MM.1S (cell line): Measurements from ENCODE around the gene ZNF488.

Source experiments
- DNase-seq: peaks from one replicate; pipeline ENCODE4 v3.0.0-alpha.2; 2015
- H2AFZ ChIP-seq: fragments of 300-600 bp; sonication (generic); 2 replicates; pipeline ENCODE4 v1.6.0; 2016; ENCODE audit warnings: antibody characterized with exemption, low read length
- H3F3A ChIP-seq: fragments of 300-600 bp; sonication (generic); 2 replicates; pipeline ENCODE4 v1.6.1; 2016; ENCODE audit warnings: mild to moderate bottlenecking, antibody characterized with exemption, low read length, moderate library complexity, mixed read lengths; ENCODE audit not compliant: insufficient read depth
- H3K27ac ChIP-seq: fragments of 300-600 bp; sonication (generic); 2 replicates; pipeline ENCODE4 v1.5.1; 2016; ENCODE audit warnings: mild to moderate bottlenecking, low read length
- H3K27me3 ChIP-seq: fragments of 300-600 bp; sonication (generic); replicated peaks from 2 replicates; pipeline ENCODE4 v1.6.0; 2016; ENCODE audit warnings: low read length; ENCODE audit not compliant: insufficient read depth
- H3K36me3 ChIP-seq: fragments of 300-600 bp; sonication (generic); replicated peaks from 2 replicates; pipeline ENCODE4 v1.6.1; 2016; ENCODE audit warnings: mild to moderate bottlenecking, low read length, mixed read lengths; ENCODE audit not compliant: insufficient read depth
- H3K4me1 ChIP-seq: fragments of 300-600 bp; sonication (generic); 2 replicates; pipeline ENCODE4 v1.6.1; 2016; ENCODE audit warnings: low read length, mixed read lengths
- H3K4me2 ChIP-seq: fragments of 300-600 bp; sonication (generic); 2 replicates; pipeline ENCODE4 v1.6.0; 2016; ENCODE audit warnings: low read depth, low read length
- H3K4me3 ChIP-seq: fragments of 300-600 bp; sonication (generic); 2 replicates; pipeline ENCODE4 v1.5.1; 2016; ENCODE audit warnings: low read length, mixed read lengths
- H3K79me2 ChIP-seq: fragments of 300-600 bp; sonication (generic); 2 replicates; pipeline ENCODE4 v1.6.1; 2016; ENCODE audit warnings: mixed run types, low read length, mixed read lengths
- H3K9ac ChIP-seq: fragments of 300-600 bp; sonication (generic); 2 replicates; pipeline ENCODE4 v1.6.1; 2016; ENCODE audit warnings: low read length, mixed read lengths
- H3K9me2 ChIP-seq: fragments of 300-600 bp; sonication (generic); replicated peaks from 2 replicates; pipeline ENCODE4 v1.6.1; 2016; ENCODE audit warnings: mild to moderate bottlenecking, low read length, mixed read lengths; ENCODE audit not compliant: insufficient read depth
- H3K9me3 ChIP-seq: fragments of 300-600 bp; sonication (generic); replicated peaks from 2 replicates; pipeline ENCODE4 v1.6.1; 2016; ENCODE audit warnings: mild to moderate bottlenecking, low read length, mixed read lengths; ENCODE audit not compliant: insufficient read depth
- H4K20me1 ChIP-seq: fragments of 300-600 bp; sonication (generic); 2 replicates; pipeline ENCODE4 v1.6.1; 2016; ENCODE audit warnings: mild to moderate bottlenecking, low read length, moderate library complexity, mixed read lengths; ENCODE audit not compliant: insufficient read depth
- CTCF ChIP-seq: fragments of 300-600 bp; sonication (generic); IDR thresholded peaks from 2 replicates; pipeline ENCODE4 v1.5.1; 2016; ENCODE audit warnings: antibody characterized with exemption, low read length, mixed read lengths
- EZH2 ChIP-seq: fragments of 300-600 bp; sonication (generic); optimal IDR thresholded peaks from 2 replicates; pipeline ENCODE3; 2017; ENCODE audit warnings: low read depth, mild to moderate bottlenecking, antibody characterized with exemption, low read length, mixed read lengths
- EZH2phosphoT487 ChIP-seq: fragments of 300-600 bp; sonication (generic); IDR thresholded peaks from 2 replicates; pipeline ENCODE4 v1.6.1; 2018; ENCODE audit warnings: antibody characterized with exemption, low read length

Gene ZNF488

GRCh38 chr10:47365431-47366180 lies 18.5 kb downstream of the ZNF488 start:
- H3K4me3 ChIP-seq, result no peak overlapping the region
- no peaks in the 10 kb centered on the region for H3K9me3 ChIP-seq
- TF ChIP-seq CTCF (no peak), EZH2phosphoT487 (no peak), EZH2 (no peak)
- no peaks in the 10 kb centered on the region for H3K9me2 ChIP-seq
- no peaks in the 10 kb centered on the region for H3K4me1 ChIP-seq
- no peaks in the 10 kb centered on the region; the same call in 1 of the 2 replicates for H4K20me1 ChIP-seq
- H3K27me3 ChIP-seq, result peaks cover 70% of the 10 kb centered on the region
- DNase-seq, result no peak
- no peak overlapping the region for H2AFZ ChIP-seq
- H3K4me2 ChIP-seq, result no peak overlapping the region
- H3F3A ChIP-seq, result no peaks in the 10 kb centered on the region; the same call in 1 of the 2 replicates
- H3K79me2 ChIP-seq, result no peaks in the 10 kb centered on the region
- no peaks in the 10 kb centered on the region for H3K36me3 ChIP-seq
- H3K9ac ChIP-seq, result no peak overlapping the region
- no peak overlapping the region for H3K27ac ChIP-seq

GRCh38 chr10:47364911-47365310 lies 19.2 kb downstream of the ZNF488 start:
- H3K36me3 ChIP-seq, result no peaks in the 10 kb centered on the region
- no peak overlapping the region for H3K27ac ChIP-seq
- no peaks in the 10 kb centered on the region for H3K9me3 ChIP-seq
- H4K20me1 ChIP-seq, result no peaks in the 10 kb centered on the region; the same call in 1 of the 2 replicates
- no peak overlapping the region for H3K9ac ChIP-seq
- H3K4me1 ChIP-seq, result no peaks in the 10 kb centered on the region
- H3K27me3 ChIP-seq, result peaks cover 67% of the 10 kb centered on the region
- TF ChIP-seq EZH2 (no peak), EZH2phosphoT487 (no peak), CTCF (no peak)
- H3K4me3 ChIP-seq, result no peak overlapping the region
- H2AFZ ChIP-seq, result no peak overlapping the region
- no peaks in the 10 kb centered on the region for H3K79me2 ChIP-seq
- no peak overlapping the region for H3K4me2 ChIP-seq
- DNase-seq, result no peak
- no peaks in the 10 kb centered on the region; the same call in 1 of the 2 replicates for H3F3A ChIP-seq
- no peaks in the 10 kb centered on the region for H3K9me2 ChIP-seq

DNA sequence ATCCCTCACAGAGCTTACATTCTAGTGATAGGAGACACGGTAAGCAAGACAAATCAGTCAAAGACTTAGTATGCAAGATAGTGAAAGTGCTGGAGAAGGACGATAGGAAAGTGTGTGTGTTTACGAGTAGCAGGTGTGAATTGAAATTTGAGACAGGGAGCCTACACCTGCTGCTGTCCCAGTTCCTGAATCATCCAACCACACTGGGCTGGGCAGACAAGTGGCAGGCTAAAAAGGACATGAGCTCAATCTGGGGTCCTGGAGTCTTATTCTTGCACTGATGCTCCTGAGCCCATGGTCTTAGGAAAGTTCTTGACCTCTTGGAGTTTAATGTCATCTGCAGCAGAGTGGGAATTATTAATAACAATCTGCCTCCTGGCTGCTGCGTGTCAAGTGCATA lies 19.7 kb downstream of the ZNF488 start:
- Histone ChIP-seq H3K9me3 (no peaks in the 10 kb centered on the region), H3K9ac (no peak overlapping the region), H3F3A (no peaks in the 10 kb centered on the region; the same call in 1 of the 2 replicates), H3K9me2 (no peaks in the 10 kb centered on the region), H2AFZ (no peak overlapping the region), H3K4me1 (no peaks in the 10 kb centered on the region), H3K4me3 (no peak overlapping the region), H3K27ac (no peak overlapping the region), H3K79me2 (no peaks in the 10 kb centered on the region), H4K20me1 (no peaks in the 10 kb centered on the region; the same call in 1 of the 2 replicates), H3K27me3 (peaks cover 62% of the 10 kb centered on the region), H3K4me2 (no peak overlapping the region), H3K36me3 (no peaks in the 10 kb centered on the region)
- TF ChIP-seq EZH2 (no peak), EZH2phosphoT487 (no peak), CTCF (no peak)
- peak; percentile 63 for DNase-seq
